HepG2 (cell line): ENCODE results near the gene AGBL3. TPM values are rescaled to one million over a fixed set of nuclear protein-coding genes. Genes with fewer than 3 reads are reported as not detected.

Experiments
- ATAC-seq: fragments of 200-7000 bp; cut with Tn5 transposase; 3 replicates; pipeline ENCODE4 v1.9.1; 2020; ENCODE audit warnings: mild to moderate bottlenecking, moderate library complexity
- BruUV-seq: library from RNA; stranded (reverse); fragments of 400-500 nt; replicated peaks from 2 replicates; lab custom pipeline; 2021; lab: Mats Ljungman, UMichigan
- CTCF ChIA-PET: fragments of 300-600 bp; formaldehyde crosslinking; extraction: SDS; loops from one replicate; lab custom pipeline; 2021; ENCODE audit warnings: low total read pairs, inconsistent platforms, low intra/inter-chr PET ratio; lab: Yijun Ruan, JAX
- POLR2A ChIA-PET: fragments of 350-600 bp; sonication (Branson Sonifier 250); formaldehyde crosslinking; loops from one replicate; lab custom pipeline; 2020; ENCODE audit warnings: antibody characterized with exemption, inconsistent platforms; lab: Yijun Ruan, JAX
- DNase-seq: peaks from one replicate; pipeline ENCODE4 v3.0.0-alpha.2; 2015; ENCODE audit warnings: low spot score
- FAIRE-seq: peaks from 3 replicates; lab custom pipeline; 2011; peaks lifted over from hg19 to GRCh38; lab: Jason Lieb, UNC
- H2AFZ ChIP-seq: one replicate; pipeline ENCODE4 v1.6.1; 2011; ENCODE audit warnings: low read length, inconsistent platforms
- H3K27ac ChIP-seq: fragments of 300-600 bp; 3 replicates; pipeline ENCODE4 v1.8.0; 2011; ENCODE audit warnings: mixed run types, mild to moderate bottlenecking, mixed read lengths, low read length, inconsistent platforms; ENCODE audit not compliant: insufficient read depth; ENCODE audit errors: extremely low read length
- H3K27me3 ChIP-seq, 2 experiments: fragments of 200-600 bp in 1 of 2; 2 replicates in 1 of 2; 3 replicates in 1 of 2; pipeline versions ENCODE4 v1.6.0 to v1.8.0; 2011; ENCODE audit warnings: low read length in 2 of 2, mild to moderate bottlenecking in 2 of 2, moderate library complexity in 2 of 2, inconsistent platforms in 1 of 2; ENCODE audit not compliant: insufficient read depth in 2 of 2, control insufficient read depth in 1 of 2
- H3K36me3 ChIP-seq, 2 experiments: fragments of 200-600 bp in 1 of 2; replicated peaks in 1 of 2; 2 replicates in 1 of 2; 3 replicates in 1 of 2; pipeline versions ENCODE4 v1.5.1 to v1.8.0; 2011; ENCODE audit warnings: low read length in 2 of 2, inconsistent platforms in 1 of 2; ENCODE audit not compliant: insufficient read depth in 2 of 2, control insufficient read depth in 1 of 2
- H3K4me1 ChIP-seq: 2 replicates; pipeline ENCODE4 v1.5.1; 2012; ENCODE audit warnings: low read length, inconsistent platforms; ENCODE audit not compliant: insufficient read depth
- H3K4me2 ChIP-seq: 2 replicates; pipeline ENCODE4 v1.6.0; 2011; ENCODE audit warnings: low read depth, low read length, inconsistent platforms
- H3K4me3 ChIP-seq, 3 experiments: fragments of 200-600 bp in 1 of 3; sonication (generic), shearing (Covaris generic) in 1 of 3; replicated peaks in 1 of 3; 2 replicates each; pipeline ENCODE4 v1.5.1; 2011 to 2016; ENCODE audit warnings: low read length in 3 of 3, inconsistent platforms in 2 of 3, low read depth in 2 of 3, mild to moderate bottlenecking in 2 of 3, control low read depth in 1 of 3, mixed read lengths in 1 of 3; ENCODE audit not compliant: insufficient read depth in 1 of 3
- H3K79me2 ChIP-seq: one replicate; pipeline ENCODE4 v1.6.1; 2011; ENCODE audit warnings: low read length, inconsistent platforms; ENCODE audit not compliant: insufficient read depth
- H3K9ac ChIP-seq: 2 replicates; pipeline ENCODE4 v1.6.0; 2011; ENCODE audit warnings: mild to moderate bottlenecking, low read depth, low read length, inconsistent platforms; ENCODE audit not compliant: insufficient read depth
- H3K9me3 ChIP-seq: 2 replicates; pipeline ENCODE4 v1.5.1; 2012; ENCODE audit warnings: mild to moderate bottlenecking, low read length
- H4K20me1 ChIP-seq: 2 replicates; pipeline ENCODE4 v1.6.0; 2011; ENCODE audit warnings: inconsistent platforms, mild to moderate bottlenecking, low read length, moderate library complexity; ENCODE audit not compliant: insufficient read depth
- ADNP ChIP-seq: sonication (generic); formaldehyde crosslinking; IDR thresholded peaks from 2 replicates; pipeline ENCODE4 v1.4.0; 2020; ENCODE audit warnings: missing genetic modification reagents
- ASH2L ChIP-seq: fragments of 300-600, 200-600 bp; sonication (generic); IDR thresholded peaks from 2 replicates; pipeline ENCODE4 v1.7.0; 2017; ENCODE audit warnings: low read depth, mild to moderate bottlenecking, moderate library complexity, mixed read lengths, low read length; ENCODE audit not compliant: insufficient read length
- CC2D1A ChIP-seq: sonication (generic); formaldehyde crosslinking; IDR thresholded peaks from 2 replicates; pipeline ENCODE4 v1.8.1; 2023; ENCODE audit warnings: mild to moderate bottlenecking, missing genetic modification reagents
- EED ChIP-seq: sonication (generic); formaldehyde crosslinking; IDR thresholded peaks from 2 replicates; pipeline ENCODE4 v1.5.0; 2020; ENCODE audit warnings: mild to moderate bottlenecking, missing genetic modification reagents
- FOXA1 ChIP-seq, 2 experiments: fragments of 450-650 bp in 1 of 2; sonication (generic) in 1 of 2; formaldehyde crosslinking in 1 of 2; IDR thresholded peaks; 2 replicates each; pipeline versions ENCODE4 v1.4.0 to v1.6.1; 2016 to 2020; ENCODE audit warnings: missing genetic modification reagents in 1 of 2
- FOXP4 ChIP-seq: sonication (generic); formaldehyde crosslinking; IDR thresholded peaks from 2 replicates; pipeline ENCODE4 v1.4.0; 2020; ENCODE audit warnings: missing genetic modification reagents
- IRF2 ChIP-seq: IDR thresholded peaks from 2 replicates; pipeline ENCODE4 v1.6.1; 2018; ENCODE audit warnings: missing genetic modification reagents, missing compliant biosample characterization
- KDM5B ChIP-seq: sonication (generic); formaldehyde crosslinking; IDR thresholded peaks from 2 replicates; pipeline ENCODE4 v1.4.0; 2020; ENCODE audit warnings: missing genetic modification reagents, mild to moderate bottlenecking, borderline replicate concordance
- MIXL1 ChIP-seq: IDR thresholded peaks from 2 replicates; pipeline ENCODE4 v1.6.1; 2016
- PCBP2 ChIP-seq: fragments of 200-400 bp; formaldehyde crosslinking; optimal IDR thresholded peaks from 2 replicates; pipeline ENCODE3; 2018; ENCODE audit warnings: low read length, low read depth; ENCODE audit not compliant: poor library complexity, severe bottlenecking
- ZBTB42 ChIP-seq: sonication (generic); formaldehyde crosslinking; IDR thresholded peaks from 2 replicates; pipeline ENCODE4 v1.5.0; 2020; ENCODE audit warnings: mild to moderate bottlenecking, missing genetic modification reagents
- ZBTB44 ChIP-seq: sonication (generic); formaldehyde crosslinking; IDR thresholded peaks from 2 replicates; pipeline ENCODE4 v1.4.0; 2020; ENCODE audit warnings: missing genetic modification reagents
- ZFP1 ChIP-seq: IDR thresholded peaks from 2 replicates; pipeline ENCODE4 v1.6.1; 2016
- ZNF275 ChIP-seq: sonication (generic); formaldehyde crosslinking; IDR thresholded peaks from 2 replicates; pipeline ENCODE4 v1.8.0; 2022; ENCODE audit warnings: missing genetic modification reagents, mild to moderate bottlenecking, inconsistent platforms, borderline replicate concordance
- ZNF83 ChIP-seq: sonication (generic); formaldehyde crosslinking; IDR thresholded peaks from 2 replicates; pipeline ENCODE4 v1.4.0; 2020; ENCODE audit warnings: missing genetic modification reagents, mild to moderate bottlenecking, borderline replicate concordance
- in situ Hi-C: cut with HindIII; loops from 2 replicates; pipeline ENCODE4 v1.10.0; 2017; ENCODE audit warnings: low pct_unique_long_range_greater_than_20kb; ENCODE audit not compliant: extremely low pct_ligation_motif_present
- intact Hi-C: fragments of 100-400 bp; cut with micrococcal nuclease; formaldehyde crosslinking; loops from one replicate; pipeline ENCODE4 v1.10.0; 2022; ENCODE audit not compliant: unreplicated experiment
- polyA plus RNA-seq, 8 experiments: library from polyadenylated mRNA; depleted of rRNA in 3 of 8; stranded (reverse) in 7 of 8; unstranded in 1 of 8; fragments of >200 nt; fragmentation: Illumina TruSeq in 4 of 8; extraction: Trizol in 4 of 8; gene quantifications; 2 replicates each; pipeline versions ENCODE4 v1.2.1 to v1.2.3, GENCODE V29; 2011 to 2016; ENCODE audit warnings: low read depth in 4 of 8, missing spikeins in 1 of 8, mixed read lengths in 1 of 8; ENCODE audit not compliant: insufficient read depth in 1 of 8
- total RNA-seq, 5 experiments: library from RNA; depleted of rRNA; stranded (reverse); fragments of >200 nt; fragmentation: Illumina TruSeq; extraction: Trizol; gene quantifications; 2 replicates each; pipeline ENCODE4 v1.2.3, GENCODE V29; 2016; ENCODE audit warnings: low read depth in 1 of 5

AGBL3 gene
- total and polyA plus RNA-seq, 2 of the 13 experiments (the other 11 are each of a cell fraction or from before 2014, with no cell fraction given), result 2.2 to 7.2 TPM

- H3K4me1 ChIP-seq, result peaks cover 11% of the 10 kb centered on the region
- H3K9me3 ChIP-seq, result no peaks in the 10 kb centered on the region
- BruUV-seq, result no TSS peak
- CTCF ChIA-PET, result no interaction called here
- TF ChIP-seq FOXP4, result no peak
- POLR2A ChIA-PET, result no interaction called here
- no peaks in the 10 kb centered on the region for H3K27me3 ChIP-seq
- FAIRE-seq, result no peak
- no peak overlapping the region for H3K4me2 ChIP-seq
- in situ Hi-C loops, result no loop called here
- DNase-seq, result no peak
- no peak overlapping the region for H3K4me3 ChIP-seq
- no peak overlapping the region for H2AFZ ChIP-seq
- H3K79me2 ChIP-seq, result no peaks in the 10 kb centered on the region
- H3K27ac ChIP-seq, result no peak overlapping the region
- H3K9ac ChIP-seq, result no peak overlapping the region
- intact Hi-C loops, result no loop called here
- no peak for ATAC-seq
- no peaks in the 10 kb centered on the region for H3K36me3 ChIP-seq
- H4K20me1 ChIP-seq, result no peaks in the 10 kb centered on the region
Observed at GRCh38 chr7:135100856-135101255, 114.5 kb downstream of the AGBL3 start.

- intact Hi-C loops, result no loop called here
- TF ChIP-seq CC2D1A (CRISPR knock-in tag) (no peak), ZBTB42 (CRISPR knock-in tag) (no peak), ZNF275 (CRISPR knock-in tag) (no peak), MIXL1 (no peak), ZBTB44 (CRISPR knock-in tag) (no peak), FOXA1 (IDR thresholded peaks at IDR 0.05) (no peak), FOXA1 (CRISPR knock-in tag; IDR thresholded peaks at IDR 0.05) (no peak), EED (CRISPR knock-in tag) (no peak), ZFP1 (CRISPR knock-in tag) (no peak), KDM5B (CRISPR knock-in tag) (no peak), IRF2 (CRISPR knock-in tag) (no peak), PCBP2 (no peak), ADNP (CRISPR knock-in tag) (no peak), ASH2L (no peak), ZNF83 (no peak)
- TF ChIP-seq, all 625 proteins: peak for 0
- H2AFZ ChIP-seq, result no peak overlapping the region
- no peaks in the 10 kb centered on the region for H3K9me3 ChIP-seq
- no peak overlapping the region for H3K4me2 ChIP-seq
- peaks cover 7% of the 10 kb centered on the region; the same call in 1 of the 2 replicates for H3K4me1 ChIP-seq
- no peak for DNase-seq
- ATAC-seq, result no peak
- no peak overlapping the region for H3K9ac ChIP-seq
- no peaks in the 10 kb centered on the region for H3K79me2 ChIP-seq
- H4K20me1 ChIP-seq, result no peaks in the 10 kb centered on the region
- no peak overlapping the region for H3K27ac ChIP-seq
- no peak overlapping the region for H3K4me3 ChIP-seq
- in situ Hi-C loops, result no loop called here
- no peaks in the 10 kb centered on the region for H3K27me3 ChIP-seq
- FAIRE-seq, result no peak
- CTCF ChIA-PET, result no interaction called here
- POLR2A ChIA-PET, result no interaction called here
- BruUV-seq, result no TSS peak
- H3K36me3 ChIP-seq, result no peaks in the 10 kb centered on the region
Observed at GRCh38 chr7:135102372-135102771, 116.1 kb downstream of the AGBL3 start.
